ENCODE data around the gene NME9.

- no peak for TF ChIP-seq CTCF (IDR thresholded peaks at IDR 0.05)
- no peak for TF ChIP-seq POLR2A (IDR thresholded peaks at IDR 0.05)
- no peak for TF ChIP-seq POLR2AphosphoS5 (IDR thresholded peaks at IDR 0.05)
Measured at GRCh38 chr3:138366006-138366759, 36.5 kb upstream of the NME9 start.

Data from suprapubic skin (tissue), 4 donors.